PC-3 (cell line): Measurements from ENCODE around the gene RGS2.

Source experiments
- CTCF ChIP-seq: fragments of 300-600 bp; sonication (generic); conservative IDR thresholded peaks from 2 replicates; pipeline ENCODE4 v1.5.1; 2017; ENCODE audit warnings: antibody characterized with exemption, low read depth, mild to moderate bottlenecking, low read length
- EZH2 ChIP-seq: fragments of 300-600 bp; sonication (generic); IDR thresholded peaks from one replicate; pipeline ENCODE4 v1.6.1; 2017; ENCODE audit warnings: antibody characterized with exemption, mild to moderate bottlenecking, low read length; ENCODE audit not compliant: unreplicated experiment
- EZH2phosphoT487 ChIP-seq: fragments of 300-600 bp; sonication (generic); IDR thresholded peaks from 2 replicates; pipeline ENCODE4 v1.6.1; 2018; ENCODE audit warnings: mild to moderate bottlenecking, antibody characterized with exemption, low read length, borderline replicate concordance

GRCh38 chr1:192763243-192763642, 45.6 kb upstream of the RGS2 start:
- no peak for TF ChIP-seq CTCF
- no peak for TF ChIP-seq EZH2
- no peak for TF ChIP-seq EZH2phosphoT487
